GM19238 (cell line): ENCODE measurements around the gene HIGD1A.

ENCODE experiments used
- DNase-seq: peaks from one replicate; pipeline ENCODE4 v3.0.0; 2011; ENCODE audit warnings: low spot score; ENCODE audit not compliant: insufficient read length

HIGD1A gene

DNA sequence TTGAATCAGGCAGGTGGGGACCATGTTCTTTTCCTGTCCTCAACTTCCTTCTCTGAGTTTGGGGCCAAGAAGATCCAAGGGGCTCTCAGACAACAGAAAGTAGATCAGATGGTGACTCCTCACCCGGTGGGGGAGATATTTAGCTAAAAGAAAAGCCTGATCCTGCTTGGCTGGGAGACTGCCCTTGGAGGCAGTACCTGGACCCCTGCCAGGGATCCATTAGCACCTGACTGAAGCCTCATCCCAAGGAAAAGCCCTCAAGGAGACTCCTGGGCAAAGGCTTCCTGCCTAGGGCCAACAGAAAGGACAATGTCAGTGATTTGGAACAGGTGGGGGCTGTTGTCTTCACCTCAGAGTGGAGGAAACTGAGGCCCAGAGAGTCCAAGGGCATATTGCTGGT is 68.2 kb downstream of the HIGD1A start:
- no peak for DNase-seq

GRCh38 chr3:42735615-42736014 is 68.7 kb downstream of the HIGD1A start:
- no peak for DNase-seq

- no peak for DNase-seq
Observed at GRCh38 chr3:42735019-42735418, 69.3 kb downstream of the HIGD1A start.

- DNase-seq, result no peak
Observed at GRCh38 chr3:42734263-42734860, 69.9 kb downstream of the HIGD1A start.

DNA sequence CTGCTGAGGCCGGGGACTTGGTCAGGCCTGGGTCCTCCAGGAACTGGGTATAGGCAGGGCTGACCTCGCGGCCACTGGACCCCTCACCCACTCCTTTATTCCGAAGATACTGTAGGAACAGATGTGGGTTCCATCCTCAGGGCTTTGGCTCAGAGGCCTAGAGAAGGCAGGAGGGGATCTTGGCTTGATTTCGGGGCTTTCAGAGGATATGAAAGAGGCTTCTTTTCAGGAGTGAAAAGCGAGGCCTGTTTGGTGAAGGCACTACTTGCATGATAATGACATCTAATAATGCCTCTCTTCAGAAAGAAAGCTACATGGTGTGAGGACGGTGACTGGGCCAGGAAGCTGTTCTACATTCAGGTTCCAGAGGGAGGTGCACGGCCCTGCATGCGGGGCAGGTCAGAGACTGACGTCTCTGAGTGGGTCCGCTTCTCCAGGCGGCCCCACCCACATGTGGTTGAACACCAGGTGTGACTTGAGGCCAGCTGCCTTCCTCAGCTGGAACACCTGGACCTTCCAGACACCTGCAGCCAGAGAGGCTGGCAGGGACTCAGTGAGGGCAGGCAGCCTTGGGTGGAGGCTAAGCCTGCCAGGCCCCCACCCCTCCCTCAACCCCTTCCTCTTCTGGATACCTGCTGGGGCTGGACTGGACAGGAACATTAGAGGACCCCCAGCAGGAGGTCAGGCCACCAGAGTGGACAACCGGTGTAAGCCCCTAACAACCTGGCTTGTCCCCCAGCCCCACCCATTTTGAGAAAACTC is 70.6 kb downstream of the HIGD1A start:
- no peak for DNase-seq
